ENCODE measurements around the gene RIMS1.

The RIMS1 gene

GRCh38 chr6:72151742-72152141, 265.4 kb downstream of the RIMS1 start:
- no peak for TF ChIP-seq Cebpa-rat (IDR thresholded peaks at IDR 0.05)
- Histone ChIP-seq H3K9me3 (replicated peaks in 1 of 11) (peaks cover 33 to 55% (median 45%) of the 10 kb centered on the region in 11 experiments), H3K4me2 (peak overlapping the region in 6 of 11 experiments; percentile 1 to 44 (median 24); a peak in 5 of 22 replicates), H3K4me3 (no peak overlapping the region), H3K36me3 (peaks cover 0 to 9% (median 0%) of the 10 kb centered on the region in 11 experiments; a peak in 1 of 22 replicates), H3K9ac (no peak overlapping the region), H3K27ac (peak overlapping the region in 8 of 11 experiments; percentile 8 to 58 (median 35); a peak in 9 of 22 replicates), H3K4me1 (peaks cover 0 to 11% (median 2%) of the 10 kb centered on the region in 10 experiments; a peak in 7 of 20 replicates), H4K20me1 (no peaks in the 10 kb centered on the region), H3K27me3 (no peaks in the 10 kb centered on the region)

GRCh38 chr6:72175916-72176315, 289.6 kb downstream of the RIMS1 start:
- Histone ChIP-seq H3K9me3 (replicated peaks in 1 of 11) (no peaks in the 10 kb centered on the region), H3K27me3 (no peaks in the 10 kb centered on the region), H3K4me2 (no peak overlapping the region), H4K20me1 (no peaks in the 10 kb centered on the region), H3K9ac (no peak overlapping the region), H3K36me3 (no peaks in the 10 kb centered on the region), H3K4me1 (no peaks in the 10 kb centered on the region), H3K4me3 (no peak overlapping the region), H3K27ac (no peak overlapping the region)
- no peak for TF ChIP-seq Cebpa-rat (IDR thresholded peaks at IDR 0.05)

DNA sequence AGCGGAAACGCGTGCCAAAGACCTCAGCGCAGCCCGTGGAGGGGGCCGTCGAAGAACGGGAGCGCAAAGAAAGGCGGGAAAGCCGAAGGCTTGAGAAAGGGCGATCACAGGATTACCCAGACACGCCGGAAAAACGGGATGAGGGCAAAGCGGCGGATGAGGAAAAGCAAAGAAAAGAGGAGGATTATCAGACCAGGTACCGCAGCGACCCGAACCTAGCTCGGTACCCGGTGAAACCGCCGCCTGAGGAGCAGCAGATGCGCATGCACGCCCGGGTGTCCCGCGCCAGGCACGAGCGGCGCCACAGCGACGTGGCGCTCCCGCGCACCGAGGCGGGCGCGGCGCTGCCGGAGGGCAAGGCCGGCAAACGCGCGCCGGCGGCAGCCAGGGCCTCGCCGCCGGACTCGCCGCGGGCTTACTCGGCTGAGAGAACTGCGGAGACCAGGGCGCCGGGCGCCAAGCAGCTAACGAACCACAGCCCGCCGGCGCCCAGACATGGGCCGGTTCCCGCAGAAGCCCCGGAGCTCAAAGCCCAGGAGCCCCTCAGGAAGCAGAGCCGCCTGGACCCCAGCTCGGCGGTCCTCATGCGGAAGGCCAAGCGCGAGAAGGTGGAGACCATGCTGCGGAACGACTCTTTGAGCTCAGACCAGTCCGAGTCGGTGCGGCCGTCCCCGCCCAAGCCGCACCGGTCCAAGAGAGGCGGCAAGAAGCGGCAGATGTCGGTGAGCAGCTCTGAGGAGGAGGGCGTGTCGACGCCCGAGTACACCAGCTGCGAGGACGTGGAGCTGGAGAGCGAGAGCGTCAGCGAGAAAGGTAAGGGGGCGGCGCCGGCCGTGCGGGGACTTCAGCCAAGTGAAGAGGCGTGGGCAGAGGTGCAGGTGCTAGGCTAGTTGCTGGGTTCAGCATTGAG, 296.2 kb downstream of the RIMS1 start:
- Histone ChIP-seq H3K9ac (no peak overlapping the region), H3K36me3 (peaks cover 0 to 10% (median 0%) of the 10 kb centered on the region in 11 experiments; a peak in 5 of 22 replicates), H3K4me1 (no peaks in the 10 kb centered on the region), H3K4me3 (no peak overlapping the region), H3K27me3 (no peaks in the 10 kb centered on the region), H4K20me1 (no peaks in the 10 kb centered on the region), H3K4me2 (no peak overlapping the region), H3K9me3 (replicated peaks in 1 of 11) (peaks cover 9 to 12% (median 11%) of the 10 kb centered on the region in 11 experiments), H3K27ac (no peak overlapping the region)
- TF ChIP-seq Cebpa-rat (IDR thresholded peaks at IDR 0.05): no peak

DNA sequence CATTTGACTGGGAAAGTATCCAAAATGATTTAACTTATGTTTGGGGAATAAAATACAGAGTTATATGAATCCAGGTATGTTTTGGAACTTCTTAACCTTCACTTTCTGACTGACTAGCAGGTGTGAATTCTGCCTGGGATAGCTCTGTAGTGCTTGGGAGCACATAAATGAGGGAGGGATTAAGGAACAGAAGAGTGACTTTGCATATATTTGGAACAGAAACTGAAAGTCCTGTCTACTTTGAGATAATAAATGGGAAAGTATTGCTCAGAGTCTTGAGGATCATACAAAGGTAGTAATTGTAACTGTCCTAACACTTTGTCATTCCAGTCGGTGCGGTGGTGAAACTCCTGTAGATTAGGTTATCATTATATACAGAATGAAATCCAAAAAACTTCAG, 317.6 kb downstream of the RIMS1 start:
- no peak overlapping the region for H3K9ac ChIP-seq

GRCh38 chr6:72205500-72205899, 319.1 kb downstream of the RIMS1 start:
- no peak overlapping the region for H3K4me3 ChIP-seq
- no peaks in the 10 kb centered on the region for H3K36me3 ChIP-seq
- H3K4me2 ChIP-seq: no peak overlapping the region
- no peaks in the 10 kb centered on the region for H4K20me1 ChIP-seq
- no peak overlapping the region for H3K27ac ChIP-seq
- TF ChIP-seq Cebpa-rat (IDR thresholded peaks at IDR 0.05): no peak
- H3K4me1 ChIP-seq: no peaks in the 10 kb centered on the region
- no peak overlapping the region for H3K9ac ChIP-seq
- H3K27me3 ChIP-seq: no peaks in the 10 kb centered on the region
- no peaks in the 10 kb centered on the region for H3K9me3 ChIP-seq (replicated peaks in 1 of 11)

More for the DNA sequence above, 317.6 kb downstream of the RIMS1 start:
- Histone ChIP-seq H3K4me1 (no peaks in the 10 kb centered on the region), H3K9me3 (replicated peaks in 1 of 11) (no peaks in the 10 kb centered on the region), H3K4me2 (no peak overlapping the region; a peak in 2 of 22 replicates), H3K27ac (no peak overlapping the region), H3K4me3 (no peak overlapping the region), H3K27me3 (no peaks in the 10 kb centered on the region), H3K36me3 (no peaks in the 10 kb centered on the region), H4K20me1 (no peaks in the 10 kb centered on the region)
- TF ChIP-seq Cebpa-rat (IDR thresholded peaks at IDR 0.05): no peak

DNA sequence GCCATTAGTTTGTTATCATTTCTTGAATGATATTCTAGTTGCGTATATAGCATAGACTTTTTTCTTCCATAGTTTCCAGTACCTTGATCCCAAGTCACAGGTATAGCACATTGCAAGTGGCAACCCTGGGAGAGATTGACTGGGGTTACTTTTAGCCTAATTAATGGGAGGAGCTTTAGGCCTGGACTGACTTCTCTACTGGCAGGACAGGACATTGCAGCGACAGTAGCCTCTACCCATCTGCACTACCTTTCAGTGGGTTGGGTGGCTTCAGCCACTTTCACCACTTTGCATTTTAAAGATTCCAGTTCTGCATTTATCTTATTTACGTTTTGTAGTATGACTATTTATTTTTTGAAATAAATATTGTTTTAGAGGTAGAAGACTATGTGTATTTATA, 320.3 kb downstream of the RIMS1 start:
- H3K4me1 ChIP-seq: no peaks in the 10 kb centered on the region
- H4K20me1 ChIP-seq: no peaks in the 10 kb centered on the region
- no peak overlapping the region for H3K4me2 ChIP-seq
- TF ChIP-seq Cebpa-rat (IDR thresholded peaks at IDR 0.05): no peak
- H3K36me3 ChIP-seq: no peaks in the 10 kb centered on the region
- H3K27me3 ChIP-seq: no peaks in the 10 kb centered on the region
- no peak overlapping the region for H3K4me3 ChIP-seq
- H3K9ac ChIP-seq: no peak overlapping the region
- no peaks in the 10 kb centered on the region for H3K9me3 ChIP-seq (replicated peaks in 1 of 11)
- H3K27ac ChIP-seq: no peak overlapping the region

- no peaks in the 10 kb centered on the region for H3K9me3 ChIP-seq (replicated peaks in 1 of 11)
- H3K27me3 ChIP-seq: no peaks in the 10 kb centered on the region
- no peaks in the 10 kb centered on the region for H3K36me3 ChIP-seq
- H4K20me1 ChIP-seq: no peaks in the 10 kb centered on the region
- no peak overlapping the region for H3K4me3 ChIP-seq
- TF ChIP-seq Cebpa-rat (IDR thresholded peaks at IDR 0.05): no peak
- no peak overlapping the region for H3K9ac ChIP-seq
- H3K4me2 ChIP-seq: no peak overlapping the region
- no peaks in the 10 kb centered on the region for H3K4me1 ChIP-seq
- H3K27ac ChIP-seq: no peak overlapping the region
Measured at GRCh38 chr6:72212686-72213085, 326.3 kb downstream of the RIMS1 start.

DNA sequence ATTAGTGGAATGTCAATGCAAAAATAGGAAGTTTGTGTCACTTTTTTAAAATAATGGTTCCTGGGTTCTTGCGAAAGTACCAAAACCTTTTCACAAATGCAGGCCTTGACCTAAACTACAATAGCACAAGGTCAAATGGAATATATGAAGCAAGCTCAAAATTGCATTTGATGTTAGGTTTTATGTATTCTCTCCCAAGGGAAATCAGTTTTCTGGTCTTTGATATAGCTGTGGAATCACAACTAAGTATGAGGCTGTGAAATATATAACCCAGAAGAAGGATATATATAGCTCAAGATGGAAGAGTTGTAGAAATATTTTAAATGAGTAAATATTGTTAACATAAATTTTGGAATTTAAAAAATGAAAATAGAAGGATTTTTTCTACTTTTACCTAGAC, 327.3 kb downstream of the RIMS1 start:
- H4K20me1 ChIP-seq: no peaks in the 10 kb centered on the region
- H3K9me3 ChIP-seq (replicated peaks in 1 of 11): no peaks in the 10 kb centered on the region
- no peak overlapping the region for H3K4me3 ChIP-seq
- H3K27ac ChIP-seq: no peak overlapping the region
- no peaks in the 10 kb centered on the region for H3K4me1 ChIP-seq
- H3K36me3 ChIP-seq: no peaks in the 10 kb centered on the region
- no peaks in the 10 kb centered on the region for H3K27me3 ChIP-seq
- H3K4me2 ChIP-seq: no peak overlapping the region
- no peak for TF ChIP-seq Cebpa-rat (IDR thresholded peaks at IDR 0.05)
- no peak overlapping the region for H3K9ac ChIP-seq

- no peaks in the 10 kb centered on the region for H4K20me1 ChIP-seq
- H3K27ac ChIP-seq: no peak overlapping the region
- peaks cover 0 to 17% (median 0%) of the 10 kb centered on the region in 10 experiments; a peak in 5 of 20 replicates for H3K4me1 ChIP-seq
- no peak for TF ChIP-seq Cebpa-rat (IDR thresholded peaks at IDR 0.05)
- H3K9me3 ChIP-seq (replicated peaks in 1 of 11): no peaks in the 10 kb centered on the region
- H3K4me3 ChIP-seq: no peak overlapping the region
- no peaks in the 10 kb centered on the region for H3K27me3 ChIP-seq
- no peak overlapping the region for H3K4me2 ChIP-seq
- H3K36me3 ChIP-seq: no peaks in the 10 kb centered on the region
- no peak overlapping the region for H3K9ac ChIP-seq
Measured at GRCh38 chr6:72216222-72217068, 330.1 kb downstream of the RIMS1 start.
